Esophagus squamous epithelium (tissue), 5 donors: ENCODE measurements around the gene PLCXD3. TPM values are rescaled to one million over a fixed set of nuclear protein-coding genes. Genes with fewer than 3 reads are reported as not detected.

ENCODE experiments used
- DNase-seq: peaks from one replicate; lab custom pipeline; 2025; lab: John Stamatoyannopoulos, UW
- H3K27ac ChIP-seq, 4 donors: fragments of 200-600 bp; sonication (generic); one replicate each; pipeline ENCODE4 v1.5.1; 2016 to 2019; ENCODE audit warnings: mild to moderate bottlenecking in 1 of 4
- H3K27me3 ChIP-seq, 4 donors: fragments of 200-600 bp; sonication (generic); 1 replicate in 3 of 4; 2 replicates in 1 of 4; pipeline versions ENCODE4 v1.5.1 to v1.6.0; 2017 to 2021; ENCODE audit warnings: antibody characterized with exemption in 1 of 4
- H3K36me3 ChIP-seq, 3 donors: fragments of 200-600 bp; sonication (generic); one replicate each; pipeline ENCODE4 v1.5.1; 2016 to 2019
- H3K4me1 ChIP-seq, 3 donors: fragments of 200-600 bp; sonication (generic); one replicate each; pipeline ENCODE4 v1.5.1; 2017 to 2019
- H3K4me3 ChIP-seq, 4 donors: fragments of 200-600 bp; sonication (generic); 1 replicate in 3 of 4; 2 replicates in 1 of 4; pipeline ENCODE4 v1.5.1; 2016 to 2019; ENCODE audit warnings: mild to moderate bottlenecking in 2 of 4, moderate library complexity in 1 of 4
- H3K9me3 ChIP-seq, 3 donors: fragments of 200-600 bp; sonication (generic); one replicate each; pipeline ENCODE4 v1.5.1; 2016 to 2019
- POLR2A ChIP-seq, 4 donors: fragments of 450-650 bp; IDR thresholded peaks; one replicate each; pipeline ENCODE4 v1.6.1; 2017; ENCODE audit warnings: antibody characterized with exemption in 4 of 4, mild to moderate bottlenecking in 4 of 4, moderate library complexity in 3 of 4
- WGBS, 2 donors: methylation state at CpG; one replicate each; pipeline ENCODE4 v1.1.5; 2018; 5-methylcytosine and 5-hydroxymethylcytosine counted together
- intact Hi-C: fragments of 100-400 bp; cut with DNase I; formaldehyde crosslinking; loops from one replicate; pipeline ENCODE4 v1.15.0; 2022
- total RNA-seq, 4 donors: library from RNA; depleted of rRNA; stranded (reverse); fragments of >200 nt; gene quantifications; one replicate each; pipeline ENCODE4 v1.1.0, GENCODE V29; 2016
- TF ChIP-seq, protein P1 (sequence below), 6 experiments: fragments of 450-650 bp in 4 of 6; fragments of 200-600 bp in 2 of 6; sonication (generic) in 2 of 6; IDR thresholded peaks; one replicate each; pipeline ENCODE4 v1.5.1; 2016 to 2019; ENCODE audit warnings: antibody characterized with exemption in 6 of 6, mild to moderate bottlenecking in 4 of 6, moderate library complexity in 4 of 6
- donor health status: DM: yes; HTN: yes; CAD: no.

Gene PLCXD3
- total RNA-seq, 4 donors from 2014 or later = 0.13 to 1.5 (median 0.94) TPM; not detected in 1

DNA sequence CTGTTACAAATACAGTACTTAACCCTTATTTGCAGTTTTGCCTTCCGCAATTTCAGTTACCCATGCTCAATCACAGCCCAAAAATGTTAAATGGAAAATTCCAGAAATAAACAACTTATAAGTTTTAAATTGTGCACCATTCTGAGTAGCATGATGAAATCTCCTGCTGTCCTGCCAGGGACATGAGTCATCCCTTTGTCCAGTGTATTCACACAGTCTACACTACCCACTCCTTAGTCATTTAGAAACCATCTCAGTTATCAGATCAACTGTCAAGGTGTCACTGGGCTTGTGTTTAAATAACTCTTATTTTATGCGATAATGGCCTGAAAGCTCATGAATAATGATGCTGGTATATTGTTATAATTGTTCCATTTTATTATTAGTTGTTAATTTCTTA lies 95.8 kb downstream of the PLCXD3 start:
- no peak overlapping the region for H3K4me3 ChIP-seq
- no peak for TF ChIP-seq POLR2A (IDR thresholded peaks at IDR 0.05)
- TF ChIP-seq, protein P1, sequence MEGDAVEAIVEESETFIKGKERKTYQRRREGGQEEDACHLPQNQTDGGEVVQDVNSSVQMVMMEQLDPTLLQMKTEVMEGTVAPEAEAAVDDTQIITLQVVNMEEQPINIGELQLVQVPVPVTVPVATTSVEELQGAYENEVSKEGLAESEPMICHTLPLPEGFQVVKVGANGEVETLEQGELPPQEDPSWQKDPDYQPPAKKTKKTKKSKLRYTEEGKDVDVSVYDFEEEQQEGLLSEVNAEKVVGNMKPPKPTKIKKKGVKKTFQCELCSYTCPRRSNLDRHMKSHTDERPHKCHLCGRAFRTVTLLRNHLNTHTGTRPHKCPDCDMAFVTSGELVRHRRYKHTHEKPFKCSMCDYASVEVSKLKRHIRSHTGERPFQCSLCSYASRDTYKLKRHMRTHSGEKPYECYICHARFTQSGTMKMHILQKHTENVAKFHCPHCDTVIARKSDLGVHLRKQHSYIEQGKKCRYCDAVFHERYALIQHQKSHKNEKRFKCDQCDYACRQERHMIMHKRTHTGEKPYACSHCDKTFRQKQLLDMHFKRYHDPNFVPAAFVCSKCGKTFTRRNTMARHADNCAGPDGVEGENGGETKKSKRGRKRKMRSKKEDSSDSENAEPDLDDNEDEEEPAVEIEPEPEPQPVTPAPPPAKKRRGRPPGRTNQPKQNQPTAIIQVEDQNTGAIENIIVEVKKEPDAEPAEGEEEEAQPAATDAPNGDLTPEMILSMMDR (IDR thresholded peaks at IDR 0.05) = no peak
- intact Hi-C loops = no loop called here
- no peaks in the 10 kb centered on the region for H3K9me3 ChIP-seq
- no peak for DNase-seq
- H3K36me3 ChIP-seq = no peaks in the 10 kb centered on the region
- H3K4me1 ChIP-seq = no peaks in the 10 kb centered on the region
- 73 to 88% methylated on average over 2 of the region's 2 CpGs for WGBS, 2 donors
- H3K27me3 ChIP-seq = no peaks in the 10 kb centered on the region
- no peak overlapping the region for H3K27ac ChIP-seq

DNA sequence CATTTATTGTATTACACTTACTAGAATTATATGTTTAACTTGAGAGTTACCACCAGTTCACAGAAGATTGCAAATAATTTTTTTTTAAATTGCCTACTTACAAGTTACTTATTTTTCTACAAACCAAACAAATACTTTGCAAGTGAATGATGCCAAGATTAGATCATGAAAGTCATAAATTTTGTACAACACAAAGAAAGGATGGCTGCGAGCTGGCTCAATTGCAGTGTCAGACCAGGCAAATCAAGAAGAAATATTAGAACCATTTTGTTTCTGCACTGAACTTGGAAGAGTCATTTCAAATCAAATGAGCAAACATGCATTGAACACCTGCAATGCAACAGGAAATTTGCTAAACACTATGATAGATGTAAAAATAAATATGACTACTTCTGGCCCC lies 97.3 kb downstream of the PLCXD3 start:
- Histone ChIP-seq H3K36me3 (no peaks in the 10 kb centered on the region), H3K27ac (no peak overlapping the region), H3K4me3 (no peak overlapping the region), H3K4me1 (no peaks in the 10 kb centered on the region), H3K27me3 (no peaks in the 10 kb centered on the region), H3K9me3 (no peaks in the 10 kb centered on the region)
- 55 to 85% methylated on average over 1 of the region's 1 CpG for WGBS, 2 donors
- intact Hi-C loops = no loop called here
- no peak for DNase-seq
- TF ChIP-seq, protein P1 (IDR thresholded peaks at IDR 0.05) = no peak
- no peak for TF ChIP-seq POLR2A (IDR thresholded peaks at IDR 0.05)

DNA sequence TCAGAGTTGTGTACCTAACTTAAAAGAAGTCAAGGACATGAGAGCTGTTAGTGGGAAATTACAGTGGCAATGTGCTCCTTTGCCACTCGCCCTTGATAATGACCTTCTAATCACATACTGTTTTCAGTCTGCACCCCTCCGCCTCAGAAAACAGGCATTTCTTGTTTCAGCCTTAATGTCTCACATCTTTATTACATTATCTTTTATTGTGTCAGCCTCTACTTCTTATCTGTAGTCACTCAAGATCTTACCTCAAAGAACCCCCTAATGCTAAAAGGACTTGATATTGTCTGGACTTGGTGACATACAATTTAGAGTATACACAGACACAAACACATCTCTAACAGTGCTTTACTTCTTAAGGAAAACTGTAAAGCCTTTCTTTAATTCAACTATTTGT lies 97.9 kb downstream of the PLCXD3 start:
- 57 to 59% methylated on average over 2 of the region's 2 CpGs for WGBS, 2 donors
- Histone ChIP-seq H3K36me3 (no peaks in the 10 kb centered on the region), H3K4me3 (no peak overlapping the region), H3K9me3 (no peaks in the 10 kb centered on the region), H3K4me1 (no peaks in the 10 kb centered on the region), H3K27ac (no peak overlapping the region), H3K27me3 (no peaks in the 10 kb centered on the region)
- intact Hi-C loops = no loop called here
- no peak for DNase-seq
- TF ChIP-seq, protein P1 (IDR thresholded peaks at IDR 0.05) = no peak
- TF ChIP-seq POLR2A (IDR thresholded peaks at IDR 0.05) = no peak

DNA sequence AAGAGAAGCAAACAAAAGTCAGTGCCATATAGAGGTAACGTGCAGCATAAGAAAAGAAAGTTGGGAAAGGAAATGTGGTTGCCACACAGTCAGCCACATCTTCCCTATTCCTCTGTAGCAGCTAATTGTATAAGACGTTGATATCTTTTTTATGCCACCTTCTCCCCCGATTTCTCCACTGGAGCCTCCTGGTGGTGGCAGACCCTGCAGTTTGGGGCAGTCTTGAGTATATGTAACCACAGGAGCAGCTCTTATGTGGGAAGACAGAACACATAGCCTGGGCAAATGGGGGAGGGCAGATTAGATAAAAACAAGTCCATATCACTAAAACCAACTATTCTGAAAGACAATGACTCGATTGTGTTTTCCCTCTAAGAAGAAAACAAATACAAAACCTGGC lies 99.7 kb downstream of the PLCXD3 start:
- Histone ChIP-seq H3K27ac (no peak overlapping the region), H3K36me3 (no peaks in the 10 kb centered on the region), H3K27me3 (no peaks in the 10 kb centered on the region), H3K4me3 (no peak overlapping the region), H3K4me1 (no peaks in the 10 kb centered on the region), H3K9me3 (no peaks in the 10 kb centered on the region)
- TF ChIP-seq, protein P1 (IDR thresholded peaks at IDR 0.05) = no peak
- no peak for TF ChIP-seq POLR2A (IDR thresholded peaks at IDR 0.05)
- no peak for DNase-seq
- intact Hi-C loops = no loop called here
- WGBS, 2 donors = 38 to 46% methylated on average over 4 of the region's 4 CpGs

DNA sequence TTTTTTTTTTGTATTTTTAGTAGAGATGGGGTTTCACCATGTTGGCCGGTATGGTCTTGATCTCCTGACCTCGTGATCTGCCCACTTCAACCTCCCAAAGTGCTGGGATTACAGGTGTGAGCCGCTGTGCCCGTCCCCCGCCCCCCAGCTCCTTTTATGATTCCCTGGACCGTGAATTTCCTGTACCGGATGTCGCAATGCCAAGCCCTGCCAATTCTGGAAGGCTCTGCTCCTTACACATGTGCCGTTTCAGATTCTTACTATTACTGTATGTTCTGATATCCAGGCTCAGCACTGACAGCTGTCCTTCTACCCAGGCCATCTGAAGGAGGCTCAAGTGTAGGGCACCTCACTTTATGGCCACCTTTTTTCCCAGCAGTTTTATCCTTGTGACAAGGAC lies 100.1 kb downstream of the PLCXD3 start:
- H3K27ac ChIP-seq = no peak overlapping the region
- no peak for DNase-seq
- WGBS, 2 donors = 53 to 68% methylated on average over 6 to 9 of the region's 9 CpGs
- no peaks in the 10 kb centered on the region for H3K9me3 ChIP-seq
- no peak overlapping the region for H3K4me3 ChIP-seq
- intact Hi-C loops = no loop called here
- no peaks in the 10 kb centered on the region for H3K27me3 ChIP-seq
- no peaks in the 10 kb centered on the region for H3K4me1 ChIP-seq
- TF ChIP-seq, protein P1 (IDR thresholded peaks at IDR 0.05) = no peak
- TF ChIP-seq POLR2A (IDR thresholded peaks at IDR 0.05) = no peak
- H3K36me3 ChIP-seq = no peaks in the 10 kb centered on the region
